ENCODE results near the gene TMEM202.
"Not testable (repeated sequence)": the region's sequence is repeated elsewhere in the genome, so short reads cannot be mapped to it uniquely, and the experiment has no call there.

TMEM202 gene, protein sequence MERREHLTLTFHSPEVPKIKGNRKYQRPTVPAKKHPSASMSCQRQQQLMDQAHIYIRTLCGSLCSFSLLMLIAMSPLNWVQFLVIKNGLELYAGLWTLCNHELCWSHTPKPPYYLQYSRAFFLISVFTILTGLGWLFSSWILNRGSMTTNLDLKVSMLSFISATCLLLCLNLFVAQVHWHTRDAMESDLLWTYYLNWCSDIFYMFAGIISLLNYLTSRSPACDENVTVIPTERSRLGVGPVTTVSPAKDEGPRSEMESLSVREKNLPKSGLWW

GRCh38 chr15:72397796-72398588 is at the start of gene TMEM202:
TMEM202 (plus strand) TSS chr15:72398305; CDS start chr15:72398327, 22 bp downstream.
- no peak for DNase-seq (ENCODE audit: low read depth)

GRCh38 chr15:72353266-72353665 is 44.8 kb upstream of the TMEM202 start:
- no peak for DNase-seq (ENCODE audit: low read depth)

DNA sequence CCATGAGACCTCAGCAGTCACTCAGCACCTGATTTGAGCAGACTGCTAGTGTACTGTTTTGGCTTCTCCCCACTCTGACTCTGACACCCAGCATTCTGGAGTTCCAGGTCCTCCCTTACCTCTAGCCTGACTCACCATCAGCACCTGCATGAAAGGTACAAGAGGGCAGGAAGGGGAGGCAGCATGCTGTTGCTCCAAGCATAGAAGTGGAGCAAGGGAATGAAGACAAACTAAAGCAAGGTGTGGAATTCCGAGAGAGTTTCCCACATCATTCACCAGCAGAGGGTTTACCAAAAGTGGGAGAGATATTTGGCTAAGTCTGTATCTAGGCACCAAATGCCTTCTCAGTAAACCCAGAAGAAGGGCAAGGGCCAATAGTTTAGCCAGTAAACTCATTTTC is 43.6 kb upstream of the TMEM202 start:
- no peak for DNase-seq (ENCODE audit: low read depth)

DNA sequence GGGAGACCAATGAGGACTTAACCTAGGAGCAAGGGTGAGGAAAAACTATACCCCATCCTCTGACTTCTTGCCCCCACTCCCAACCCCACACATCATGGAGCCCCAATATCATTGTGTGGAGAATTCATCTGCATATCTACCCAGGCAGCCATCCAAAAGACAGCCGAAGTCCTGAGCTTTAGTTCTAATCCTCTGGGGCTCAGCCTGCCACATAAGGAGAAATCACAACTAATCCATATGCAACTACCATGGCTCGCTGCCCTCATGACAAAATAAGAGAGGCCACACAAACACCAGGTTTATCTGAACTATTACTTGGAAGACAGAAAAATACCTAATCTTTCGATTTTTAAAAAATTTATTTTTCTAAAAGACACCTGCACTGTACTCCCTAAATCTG is 40.0 kb upstream of the TMEM202 start:
- no peak for DNase-seq (ENCODE audit: low read depth)

DNA sequence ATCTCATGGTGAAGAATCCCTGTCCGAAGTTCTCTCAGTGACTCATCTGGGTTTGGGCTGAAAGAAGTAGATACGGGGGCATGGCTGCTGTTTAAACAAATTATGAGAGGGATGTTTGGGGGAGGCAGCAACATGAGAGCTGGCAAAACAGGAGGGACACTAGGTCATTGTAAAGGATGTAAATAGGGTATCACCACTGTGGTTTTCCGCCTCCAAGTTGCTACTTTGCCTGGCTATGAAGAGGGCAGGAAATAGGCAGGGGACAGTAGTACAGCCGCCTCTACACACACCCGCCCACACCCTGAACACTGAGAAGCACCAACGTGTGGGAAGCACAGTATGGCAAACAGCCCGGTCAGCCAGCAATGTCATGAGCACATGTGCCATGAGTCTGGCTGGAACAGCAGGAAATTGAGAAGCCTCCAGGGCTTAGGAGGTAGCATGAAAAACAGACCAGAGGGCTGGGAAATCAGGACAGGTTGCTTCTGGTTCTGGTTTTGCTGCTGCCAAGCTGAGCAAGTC is 39.4 kb upstream of the TMEM202 start:
- DNase-seq (ENCODE audit: low read depth) = no peak

- no peak for DNase-seq (ENCODE audit: low read depth)
These were observed 36.9 kb upstream of the TMEM202 start for GRCh38 chr15:72361176-72361575.

DNA sequence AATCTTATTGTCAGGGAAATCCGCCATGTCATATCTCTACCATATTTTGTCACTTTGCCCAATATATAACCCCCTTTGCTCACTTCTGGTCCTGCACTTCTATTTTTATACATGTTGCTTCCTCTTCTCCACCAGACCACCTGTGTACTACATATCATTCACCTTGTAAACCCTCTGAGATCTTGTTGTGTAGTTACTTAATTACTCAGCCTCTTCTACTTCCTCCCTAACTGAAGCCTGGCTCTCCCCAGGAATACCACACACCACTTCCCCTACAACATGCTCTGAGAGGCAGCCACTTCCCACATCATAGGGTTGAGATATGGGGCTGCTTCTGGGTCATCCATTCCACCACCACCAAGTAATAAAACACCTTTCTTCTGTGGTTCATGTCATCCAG is 32.3 kb upstream of the TMEM202 start:
- no peak for DNase-seq (ENCODE audit: low read depth)

- DNase-seq (ENCODE audit: low read depth) = no peak
These were observed 29.8 kb upstream of the TMEM202 start for GRCh38 chr15:72368325-72368724.

- no peak for DNase-seq (ENCODE audit: low read depth)
These were observed 29.2 kb upstream of the TMEM202 start for GRCh38 chr15:72368899-72369298.

GRCh38 chr15:72369964-72370363 is 28.1 kb upstream of the TMEM202 start:
- no peak for DNase-seq (ENCODE audit: low read depth)

DNA sequence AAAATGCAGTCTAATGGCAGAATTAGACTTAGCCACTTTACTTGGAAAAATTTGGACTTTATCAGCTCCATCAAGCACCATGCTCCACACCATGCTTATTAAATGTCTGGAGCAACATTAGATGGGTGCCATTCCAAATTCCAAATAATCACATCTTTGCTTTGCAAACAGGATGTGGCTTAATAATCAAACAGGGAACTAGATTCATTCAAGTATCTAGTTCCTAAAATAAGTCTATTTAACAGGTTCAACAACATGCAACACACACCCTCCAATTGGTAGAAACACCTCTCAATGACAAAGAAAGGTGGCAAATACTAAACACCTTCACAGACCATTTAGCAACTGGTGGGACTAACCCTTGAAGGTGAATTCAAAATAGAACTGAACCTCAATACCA is 25.7 kb upstream of the TMEM202 start:
- no peak for DNase-seq (ENCODE audit: low read depth)

DNA sequence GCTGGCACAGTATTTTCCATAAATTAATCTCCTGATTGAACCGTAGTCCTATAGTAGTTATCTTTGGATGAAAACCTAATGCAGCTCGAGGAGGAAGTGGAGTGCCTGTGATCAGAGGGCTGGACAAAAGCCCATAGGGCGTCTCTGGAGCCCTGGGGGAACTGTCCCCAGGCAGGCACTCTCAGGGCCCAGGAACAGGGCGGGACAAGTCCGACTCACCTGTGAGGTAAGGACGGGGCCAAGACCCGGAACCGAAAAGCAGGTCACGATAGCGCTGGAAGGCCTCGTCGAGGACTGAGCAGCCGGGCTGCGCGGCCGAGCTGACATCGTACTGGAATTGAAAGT is 22.6 kb upstream of the TMEM202 start:
- DNase-seq (ENCODE audit: low read depth) = no peak

GRCh38 chr15:72375846-72376581 is 22.1 kb upstream of the TMEM202 start, which contains the start of gene HEXA:
HEXA (minus strand) TSS chr15:72376014; CDS start chr15:72375972, 42 bp downstream.
- DNase-seq (ENCODE audit: low read depth) = peak; percentile 90

- no peak for DNase-seq (ENCODE audit: low read depth)
These were observed 20.8 kb upstream of the TMEM202 start for GRCh38 chr15:72377331-72377730.

- not testable (repeated sequence) for DNase-seq (ENCODE audit: low read depth)
These were observed 19.0 kb upstream of the TMEM202 start for GRCh38 chr15:72379106-72379505.

GRCh38 chr15:72379856-72380430 is 18.2 kb upstream of the TMEM202 start:
- DNase-seq (ENCODE audit: low read depth) = no peak

GRCh38 chr15:72380743-72381142 is 17.4 kb upstream of the TMEM202 start:
- no peak for DNase-seq (ENCODE audit: low read depth)

- no peak for DNase-seq (ENCODE audit: low read depth)
These were observed 16.0 kb upstream of the TMEM202 start for GRCh38 chr15:72382146-72382545.

GRCh38 chr15:72387741-72388140 is 10.4 kb upstream of the TMEM202 start:
- DNase-seq (ENCODE audit: low read depth) = no peak

- DNase-seq (ENCODE audit: low read depth) = no peak
These were observed 8.9 kb upstream of the TMEM202 start for GRCh38 chr15:72389231-72389630.

GRCh38 chr15:72396331-72396730 is 1.8 kb upstream of the TMEM202 start:
- DNase-seq (ENCODE audit: low read depth) = not testable (repeated sequence)

- DNase-seq (ENCODE audit: low read depth) = no peak
These were observed 543 bp downstream of the TMEM202 start for GRCh38 chr15:72398648-72399047.

All from activated T-helper 9 cell treated with anti-CD3 and anti-CD28 coated beads, Interleukin-2, amount 50 U/mL, for 16 hours (primary cell).